ENCODE measurements around the gene SLC22A14. TPM values are rescaled to one million over a fixed set of nuclear protein-coding genes. Genes with fewer than 3 reads are reported as not detected.
"Not testable (repeated sequence)": the region's sequence is repeated elsewhere in the genome, so short reads cannot be mapped to it uniquely, and the experiment has no call there.

SLC22A14 gene, protein sequence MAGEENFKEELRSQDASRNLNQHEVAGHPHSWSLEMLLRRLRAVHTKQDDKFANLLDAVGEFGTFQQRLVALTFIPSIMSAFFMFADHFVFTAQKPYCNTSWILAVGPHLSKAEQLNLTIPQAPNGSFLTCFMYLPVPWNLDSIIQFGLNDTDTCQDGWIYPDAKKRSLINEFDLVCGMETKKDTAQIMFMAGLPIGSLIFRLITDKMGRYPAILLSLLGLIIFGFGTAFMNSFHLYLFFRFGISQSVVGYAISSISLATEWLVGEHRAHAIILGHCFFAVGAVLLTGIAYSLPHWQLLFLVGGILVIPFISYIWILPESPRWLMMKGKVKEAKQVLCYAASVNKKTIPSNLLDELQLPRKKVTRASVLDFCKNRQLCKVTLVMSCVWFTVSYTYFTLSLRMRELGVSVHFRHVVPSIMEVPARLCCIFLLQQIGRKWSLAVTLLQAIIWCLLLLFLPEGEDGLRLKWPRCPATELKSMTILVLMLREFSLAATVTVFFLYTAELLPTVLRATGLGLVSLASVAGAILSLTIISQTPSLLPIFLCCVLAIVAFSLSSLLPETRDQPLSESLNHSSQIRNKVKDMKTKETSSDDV
- not detected for total RNA-seq
- long read RNA-seq: 0 reads

DNA sequence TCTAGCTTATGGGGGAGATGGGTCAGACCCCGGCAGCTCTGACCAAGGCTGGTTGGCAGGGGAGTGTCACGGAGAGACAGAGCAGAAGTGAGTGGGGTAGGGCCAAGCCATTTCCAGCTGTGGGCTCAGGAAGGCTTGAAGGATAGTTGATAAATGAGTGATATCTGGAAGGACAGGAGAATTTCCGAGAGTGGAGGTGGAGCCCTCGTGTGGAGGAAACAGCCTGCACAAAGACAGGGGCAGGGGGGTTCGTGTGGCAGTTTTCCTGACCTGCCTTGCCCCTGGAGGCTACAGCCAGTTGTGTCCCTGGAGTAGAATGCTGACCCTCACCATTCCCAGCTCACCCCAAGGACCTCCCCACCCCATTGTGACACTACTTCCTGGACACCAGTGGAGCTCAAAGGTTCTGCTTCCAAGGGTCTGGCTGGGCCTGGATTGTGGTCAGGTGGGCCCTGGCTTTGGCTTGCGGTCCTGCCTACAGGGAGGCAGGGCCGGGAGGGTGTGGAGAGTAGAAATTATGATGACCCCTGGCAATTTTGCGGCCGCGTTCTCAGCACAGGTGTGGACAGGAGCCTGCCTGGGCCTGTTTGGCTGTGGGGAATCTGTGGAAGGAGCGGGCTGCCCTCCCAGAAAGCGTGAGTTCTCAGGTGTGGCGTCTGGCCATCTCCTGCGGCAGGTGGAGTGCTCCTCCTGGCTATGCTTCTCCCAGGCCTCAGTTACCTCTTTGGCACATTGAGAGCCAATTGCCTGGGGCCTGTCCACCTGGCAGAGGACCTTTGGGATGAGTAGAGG lies at the start of gene SLC22A14:
Gene SLC22A14 (plus strand): TSS at position 400 of the 792 bp plus-strand sequence. CDS start 23,733 bp downstream, outside the sequence.
- DNase-seq: no peak
- ATAC-seq: no peak

DNA sequence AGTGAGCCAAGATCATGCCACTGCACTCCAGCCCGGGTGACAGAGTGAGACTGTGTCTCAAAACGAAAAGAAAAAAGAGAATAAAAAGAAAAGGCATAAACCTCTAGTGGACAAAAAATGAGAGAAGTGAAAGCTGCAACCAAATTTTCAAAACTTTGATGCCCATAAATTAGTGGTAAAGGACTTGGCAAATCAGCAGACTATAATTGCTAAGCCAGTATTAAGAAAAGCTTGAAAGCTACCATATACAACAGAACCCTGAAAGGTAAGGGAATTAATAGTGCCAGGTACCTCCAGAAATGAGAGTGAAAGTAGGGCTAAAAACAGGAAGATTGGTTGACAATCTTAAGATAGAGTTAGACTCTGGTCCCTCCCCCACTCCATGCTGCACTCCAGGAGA lies 49.4 kb upstream of the SLC22A14 start:
- DNase-seq (no peak), ATAC-seq (no peak)
- intact Hi-C loops (cut with DNase I, micrococcal nuclease): no loop called here

More for the DNA sequence above, at the start of gene SLC22A14:
- intact Hi-C loops (cut with DNase I, micrococcal nuclease): no loop called here

DNA sequence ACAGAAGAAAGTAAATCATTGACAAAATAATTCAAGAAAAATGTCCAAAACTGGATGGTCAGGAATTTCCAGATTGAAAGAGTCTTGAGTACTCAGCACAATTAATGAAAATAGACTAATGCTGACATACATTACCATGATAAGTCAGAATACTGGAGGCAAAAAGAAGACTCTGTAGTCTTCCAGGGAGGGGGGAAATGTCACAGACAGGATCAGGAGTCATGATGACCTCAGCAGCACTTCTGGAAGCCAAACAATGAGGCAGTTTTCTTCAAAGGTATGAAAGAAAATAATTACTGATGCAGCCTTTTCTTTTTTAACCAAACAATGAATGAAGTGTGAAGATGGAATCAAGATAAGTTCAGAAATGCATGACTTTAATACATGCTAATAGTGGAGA lies 46.6 kb upstream of the SLC22A14 start:
- no peak for DNase-seq
- intact Hi-C loops (cut with DNase I, micrococcal nuclease): no loop called here
- no peak for ATAC-seq

DNA sequence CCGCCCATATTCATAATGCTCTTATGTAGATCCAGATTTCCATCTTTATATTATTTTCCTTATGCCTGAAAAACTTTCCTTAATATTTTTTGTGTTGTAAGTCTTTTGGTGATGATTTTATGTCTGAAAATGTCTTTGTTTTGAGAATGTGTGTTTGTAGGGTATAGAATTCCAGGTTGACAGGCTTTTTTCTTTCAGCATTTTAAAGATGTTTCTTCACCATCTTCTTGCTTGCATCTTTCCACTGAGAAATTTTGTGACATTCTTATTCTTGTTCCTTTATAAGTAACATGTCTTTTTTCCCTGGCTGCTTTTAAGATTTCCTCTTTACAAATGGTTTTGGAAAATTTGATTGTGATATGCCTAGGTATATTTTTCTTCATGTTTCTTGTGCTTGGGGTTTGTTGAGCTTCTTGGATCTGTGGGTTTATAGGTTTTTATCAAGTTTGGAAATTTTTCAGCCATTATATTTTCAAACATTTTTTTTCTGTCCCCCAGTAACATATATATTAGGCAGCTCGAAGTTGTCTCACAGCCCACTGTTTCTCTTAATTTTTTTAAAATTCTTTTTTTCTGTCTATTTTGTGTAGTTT lies 43.6 kb upstream of the SLC22A14 start:
- ATAC-seq: no peak
- intact Hi-C loops (cut with DNase I, micrococcal nuclease): no loop called here
- DNase-seq: no peak

DNA sequence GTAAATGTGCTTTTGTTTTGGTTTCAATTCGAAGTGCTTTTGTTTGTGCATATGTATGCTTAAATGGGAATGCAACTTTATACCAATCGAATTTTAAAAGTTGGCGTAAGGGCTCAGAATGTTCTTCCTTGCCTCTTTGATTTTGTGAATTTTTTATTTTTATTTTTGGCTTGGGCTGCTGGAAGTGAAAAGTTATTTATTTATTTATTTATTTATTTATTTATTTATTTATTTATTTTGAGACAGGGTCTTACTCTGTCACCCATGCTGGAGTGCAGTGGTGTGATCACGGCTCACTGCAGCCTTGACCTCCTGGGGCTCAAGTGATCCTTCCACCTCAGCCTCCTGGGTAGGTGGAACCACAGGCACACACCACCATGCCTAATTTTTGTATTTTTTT lies 39.3 kb upstream of the SLC22A14 start:
- ATAC-seq; DNase-seq; intact Hi-C loops (cut with DNase I, micrococcal nuclease): not testable (repeated sequence)

DNA sequence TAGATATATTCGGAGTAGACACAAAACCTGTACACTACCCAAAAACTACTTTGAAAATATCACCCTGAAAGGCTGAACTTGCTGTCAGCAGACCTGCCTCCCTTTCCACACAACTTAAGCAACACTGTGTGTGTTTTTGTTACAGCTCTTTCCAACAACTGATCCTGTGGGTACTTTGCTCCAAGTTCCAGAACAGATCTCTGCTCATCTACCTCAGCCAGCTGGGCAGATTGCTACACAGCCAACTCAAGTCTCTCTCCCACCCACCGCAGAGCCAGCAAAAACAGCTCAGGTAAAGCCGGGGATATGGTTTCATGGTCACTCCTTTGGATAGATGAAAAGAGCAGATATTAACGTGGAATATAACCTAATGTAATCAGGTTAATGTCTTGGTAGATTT lies 36.2 kb upstream of the SLC22A14 start:
- ATAC-seq (no peak), DNase-seq (no peak)
- intact Hi-C loops (cut with DNase I, micrococcal nuclease): no loop called here

DNA sequence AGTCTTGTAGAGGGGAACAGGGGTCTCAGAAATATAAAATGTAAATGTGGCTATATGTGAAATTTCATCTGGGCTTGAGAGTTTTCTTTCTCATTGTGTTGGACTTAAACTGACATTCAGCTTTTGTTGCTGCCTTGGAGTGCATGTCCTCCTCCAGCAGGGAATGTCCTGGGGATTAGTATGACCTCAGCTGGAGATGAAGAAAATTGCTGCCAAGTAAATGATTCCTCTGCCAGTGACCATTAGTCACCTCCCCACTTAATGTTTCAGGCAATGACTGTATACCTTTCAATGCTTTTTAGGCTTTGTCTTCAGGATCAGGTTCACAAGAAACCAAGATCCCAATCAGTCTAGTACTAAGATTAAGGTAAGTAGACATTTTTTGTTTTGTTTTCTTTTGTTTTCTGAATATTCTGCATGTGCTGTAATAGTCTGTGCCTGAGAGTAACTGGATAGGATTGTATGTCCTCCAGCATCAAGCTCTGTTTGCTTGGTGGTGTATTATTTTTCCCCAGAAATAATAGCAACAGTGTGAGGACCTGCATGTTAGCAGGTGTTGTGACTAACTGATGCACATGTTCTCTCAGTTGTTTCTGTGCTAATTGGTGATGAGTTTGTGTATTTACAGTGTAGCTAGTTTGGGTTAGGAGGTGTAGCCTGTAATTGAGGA lies 34.6 kb upstream of the SLC22A14 start:
- intact Hi-C loops (cut with DNase I, micrococcal nuclease): no loop called here
- ATAC-seq (peak; percentile 53), DNase-seq (no peak)

DNA sequence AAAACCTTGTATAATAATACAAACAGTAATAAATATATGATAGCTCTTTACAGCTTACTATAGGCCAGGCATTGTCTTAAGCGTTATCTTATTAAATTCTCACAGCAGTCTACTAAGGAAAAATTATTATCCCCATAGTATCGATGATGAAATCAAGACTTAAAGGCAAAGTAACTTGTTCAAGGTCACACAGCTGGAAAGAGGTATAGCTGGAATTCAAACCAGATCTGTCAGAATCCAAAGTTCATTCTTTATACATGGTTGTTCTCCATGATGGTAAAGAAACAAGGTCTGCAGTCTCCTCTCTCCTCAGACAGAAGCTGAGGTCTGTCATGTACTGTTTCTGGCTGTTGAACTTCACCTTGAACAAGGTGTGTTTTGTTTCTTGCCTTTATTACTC lies 31.9 kb upstream of the SLC22A14 start:
- ATAC-seq: no peak
- intact Hi-C loops (cut with DNase I, micrococcal nuclease): no loop called here

DNA sequence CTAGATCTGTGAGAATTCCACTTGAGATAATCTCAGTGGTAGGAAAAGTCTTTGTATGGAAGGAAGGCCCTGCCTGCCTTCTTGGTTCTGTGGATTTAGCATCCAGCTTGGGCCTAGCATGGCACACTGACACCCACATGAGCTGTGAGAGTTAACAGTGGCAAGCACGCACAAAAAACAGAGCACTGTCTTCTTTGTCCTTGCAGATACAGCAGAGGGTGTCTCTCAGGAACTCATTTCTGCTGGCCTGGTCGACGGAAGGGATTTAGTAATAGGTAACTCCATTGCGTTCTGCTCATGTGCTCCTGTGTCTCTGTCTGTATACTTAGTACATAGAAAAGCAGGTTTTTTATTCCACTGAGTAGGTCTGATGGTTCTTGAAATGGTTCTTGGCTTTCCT lies 30.9 kb upstream of the SLC22A14 start:
- DNase-seq: no peak
- intact Hi-C loops (cut with DNase I, micrococcal nuclease): no loop called here
- ATAC-seq: no peak

More for the DNA sequence above, 31.9 kb upstream of the SLC22A14 start:
- no peak for DNase-seq

DNA sequence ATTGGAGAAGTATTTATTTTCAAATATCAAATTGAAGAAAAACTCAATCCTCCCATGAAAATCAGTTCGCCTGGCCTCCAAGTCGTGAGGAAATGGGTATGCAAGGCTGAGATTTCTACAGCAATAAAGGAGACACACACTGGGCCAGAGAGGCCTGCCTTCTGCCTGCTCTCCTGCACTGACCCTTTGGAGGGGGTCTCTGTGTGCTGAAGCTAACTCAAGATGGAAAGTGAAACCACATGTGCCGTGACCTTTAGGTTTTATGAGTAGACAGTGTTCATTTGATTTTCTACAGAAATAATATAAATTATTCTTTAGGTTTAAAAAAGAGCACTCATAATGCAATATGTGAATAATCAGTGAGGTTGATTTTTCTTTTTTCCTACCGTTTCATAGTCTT lies 28.4 kb upstream of the SLC22A14 start:
- DNase-seq: no peak
- intact Hi-C loops (cut with DNase I, micrococcal nuclease): no loop called here
- ATAC-seq: no peak

DNA sequence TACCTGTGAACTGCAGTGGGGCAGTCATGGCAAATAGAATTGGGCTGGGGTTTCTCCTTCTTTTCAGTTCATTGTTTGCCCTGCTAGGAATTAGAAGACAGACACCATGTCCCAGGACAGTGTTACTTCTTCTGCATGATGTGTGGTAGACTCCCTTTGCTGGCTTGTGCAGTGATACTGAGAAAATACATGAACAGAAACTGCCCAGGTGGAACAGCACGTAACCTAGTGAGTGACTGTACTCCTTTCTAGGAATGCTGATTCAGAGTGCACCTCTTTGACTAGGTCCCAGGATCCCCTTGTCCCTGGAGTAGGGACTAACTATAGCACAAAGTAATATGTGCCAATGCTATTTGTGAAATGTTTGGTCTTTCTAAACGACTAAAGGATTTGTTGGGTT lies 27.2 kb upstream of the SLC22A14 start:
- no peak for DNase-seq
- intact Hi-C loops (cut with DNase I, micrococcal nuclease): no loop called here
- ATAC-seq: no peak

DNA sequence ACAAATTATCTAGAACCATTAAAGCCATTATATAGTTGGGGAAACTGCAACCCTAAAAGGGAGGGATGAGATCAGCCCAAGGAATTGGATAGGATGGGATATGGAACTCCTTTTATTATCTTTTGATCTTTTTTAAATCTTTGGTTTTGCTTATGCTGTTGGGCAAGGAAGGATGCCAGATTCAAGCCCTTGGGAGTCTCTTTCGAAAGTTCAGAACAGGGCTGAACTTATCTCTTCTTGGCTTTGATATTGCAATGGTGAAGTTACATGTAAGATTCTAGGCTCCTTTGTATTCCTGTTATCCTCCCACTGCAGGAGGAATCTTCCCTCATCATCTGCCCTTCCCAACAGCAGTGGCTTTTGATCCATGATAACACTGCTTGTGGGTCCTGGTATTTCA lies 26.5 kb upstream of the SLC22A14 start:
- no peak for ATAC-seq
- no peak for DNase-seq
- intact Hi-C loops (cut with DNase I, micrococcal nuclease): no loop called here

DNA sequence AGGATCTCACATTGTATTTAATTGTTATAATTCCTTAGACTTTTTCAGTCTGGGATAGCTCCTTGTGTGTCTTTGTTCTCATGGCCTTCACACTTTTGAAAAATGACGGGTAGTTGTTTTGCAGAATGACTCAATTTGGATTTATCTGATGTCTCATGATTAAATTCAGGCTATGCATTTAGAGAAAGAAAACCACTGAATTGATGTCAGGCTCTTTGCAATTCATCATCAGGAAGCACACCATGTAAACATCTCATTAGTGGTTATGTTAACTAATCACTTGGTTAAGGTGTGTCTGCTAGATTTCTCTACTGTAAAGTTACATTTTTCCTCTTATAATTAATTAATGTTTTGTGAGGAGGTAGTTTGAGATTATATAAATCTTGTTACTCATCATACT lies 24.5 kb upstream of the SLC22A14 start:
- intact Hi-C loops (cut with DNase I, micrococcal nuclease): no loop called here
- DNase-seq (no peak), ATAC-seq (no peak)

DNA sequence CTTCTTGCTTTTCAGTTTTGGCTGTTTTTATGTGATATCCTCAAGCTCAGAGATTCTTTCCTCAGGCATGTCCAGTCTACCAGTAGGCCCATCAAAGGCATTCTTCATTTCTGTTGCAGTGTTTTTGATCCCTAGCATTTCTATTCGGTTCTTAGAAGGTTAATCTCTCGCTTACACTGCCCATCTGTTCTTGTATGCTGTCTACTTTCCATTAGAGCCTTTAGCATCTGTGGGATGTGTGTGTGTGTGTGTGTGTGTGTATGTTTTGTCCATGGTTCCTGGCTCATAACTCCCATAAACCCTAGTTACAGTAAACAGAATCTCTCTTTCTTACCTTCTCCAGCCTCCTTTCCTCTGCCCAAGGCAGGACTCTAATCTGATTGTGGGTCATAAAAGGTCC lies 21.6 kb upstream of the SLC22A14 start:
- DNase-seq (no peak), ATAC-seq (peak; percentile 25)
- intact Hi-C loops (cut with DNase I, micrococcal nuclease): no loop called here

DNA sequence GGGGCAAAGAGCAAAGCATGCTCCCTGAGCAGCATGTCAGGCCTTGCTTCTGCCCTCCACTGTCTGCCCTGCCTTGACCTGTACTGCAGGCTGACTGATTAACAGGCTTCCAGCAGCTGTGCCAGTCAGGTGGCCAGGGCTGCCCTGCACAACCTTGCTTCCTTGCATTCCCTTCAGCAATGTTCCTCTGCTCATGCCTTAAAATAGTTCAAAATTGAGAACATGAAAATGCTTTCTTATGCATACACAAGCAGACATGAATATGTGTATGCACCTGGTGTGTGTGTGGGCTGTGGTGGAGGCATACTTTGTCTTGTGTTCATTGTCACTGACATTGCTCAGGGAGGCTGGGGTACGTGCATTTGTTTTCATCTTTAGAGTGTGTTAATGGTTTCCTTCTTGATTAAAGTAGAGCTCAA lies 17.7 kb upstream of the SLC22A14 start:
- DNase-seq (no peak), ATAC-seq (peak; percentile 71)
- intact Hi-C loops (cut with DNase I, micrococcal nuclease): no loop called here

DNA sequence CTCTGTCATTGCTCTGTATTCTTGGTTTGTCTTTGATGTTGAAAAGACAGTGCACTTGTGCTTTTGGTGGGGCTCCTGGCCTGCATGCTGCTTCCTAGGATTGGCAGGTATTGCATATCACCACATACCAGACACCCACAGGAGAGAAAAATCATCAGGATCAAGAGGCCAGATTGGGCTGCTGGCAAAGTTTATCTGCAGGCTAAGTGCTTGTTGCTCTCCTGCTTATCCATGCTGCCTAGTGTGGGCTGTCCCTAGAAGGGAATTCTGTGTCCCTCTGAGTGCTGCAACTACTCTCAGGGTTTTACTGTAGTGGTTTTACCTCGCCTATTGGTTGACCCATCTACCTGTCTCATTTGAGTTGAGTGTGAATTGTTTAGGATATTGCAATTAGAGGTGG lies 17.3 kb upstream of the SLC22A14 start:
- DNase-seq (no peak), ATAC-seq (no peak)
- intact Hi-C loops (cut with DNase I, micrococcal nuclease): no loop called here

DNA sequence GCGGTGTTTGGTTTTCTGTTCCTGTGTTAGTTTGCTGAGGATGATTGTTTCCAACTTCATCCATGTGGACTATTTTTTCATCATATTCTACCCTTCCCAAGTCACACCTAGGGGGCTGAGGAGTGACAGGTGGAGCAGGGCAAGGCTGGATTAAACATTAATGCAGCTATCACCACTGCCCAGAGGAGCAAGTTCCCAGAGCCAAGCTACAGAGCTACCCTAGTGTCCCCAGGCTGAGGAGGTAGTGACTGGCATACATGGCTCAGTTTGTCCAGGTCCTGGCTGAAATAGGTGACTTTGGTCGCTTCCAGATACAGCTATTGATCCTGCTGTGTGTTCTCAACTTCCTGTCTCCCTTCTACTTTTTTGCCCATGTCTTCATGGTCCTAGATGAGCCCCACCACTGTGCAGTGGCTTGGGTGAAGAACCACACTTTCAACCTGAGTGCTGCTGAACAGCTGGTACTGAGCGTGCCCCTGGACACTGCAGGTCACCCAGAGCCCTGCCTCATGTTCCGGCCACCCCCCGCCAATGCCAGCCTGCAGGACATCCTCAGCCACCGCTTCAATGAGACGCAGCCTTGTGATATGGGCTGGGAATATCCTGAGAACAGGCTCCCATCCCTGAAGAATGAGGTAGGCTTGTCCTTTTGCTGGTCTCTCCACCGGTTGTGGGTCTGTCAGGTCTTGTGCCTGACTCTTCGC lies 16.3 kb upstream of the SLC22A14 start, which contains the start of gene SLC22A13:
Gene SLC22A13 (plus strand): TSS at position 209 of the 704 bp plus-strand sequence. CDS start 49 bp downstream, at position 258.
- ATAC-seq (no peak), DNase-seq (no peak)
- intact Hi-C loops (cut with DNase I, micrococcal nuclease): no loop called here

DNA sequence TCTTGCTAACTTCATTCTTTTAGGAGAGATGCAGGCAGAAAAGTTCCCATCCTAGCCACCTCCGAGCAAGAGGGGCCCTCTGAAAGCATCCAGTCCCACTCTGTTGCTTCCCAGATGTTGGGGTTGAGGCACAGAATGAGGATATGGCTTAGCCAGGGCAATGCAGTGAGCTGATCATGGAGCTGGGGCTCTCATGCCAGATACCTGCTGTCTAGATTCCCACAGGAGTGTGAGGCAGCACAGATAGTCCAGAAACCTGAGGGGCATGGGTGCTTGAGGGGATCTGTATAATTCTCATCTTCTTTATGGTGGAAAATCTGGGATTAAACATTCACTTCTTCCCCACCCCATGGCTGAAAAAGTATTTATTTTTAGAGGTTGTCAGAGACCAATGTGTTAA lies 15.3 kb upstream of the SLC22A14 start:
- DNase-seq: no peak
- intact Hi-C loops (cut with DNase I, micrococcal nuclease): no loop called here
- ATAC-seq: no peak

Data from left colon (tissue), 2 donors.